HG03175 (cell line): ENCODE results near the gene KLF3.

Experiments
- ATAC-seq: cut with Tn5 transposase; IDR thresholded peaks from one replicate; pipeline ENCODE4 v1.9.1; 2021; ENCODE audit warnings: mild to moderate bottlenecking, moderate library complexity; ENCODE audit not compliant: unreplicated experiment

Gene KLF3

GRCh38 chr4:38735870-38736269, 71.9 kb downstream of the KLF3 start:
- ATAC-seq = no peak

DNA sequence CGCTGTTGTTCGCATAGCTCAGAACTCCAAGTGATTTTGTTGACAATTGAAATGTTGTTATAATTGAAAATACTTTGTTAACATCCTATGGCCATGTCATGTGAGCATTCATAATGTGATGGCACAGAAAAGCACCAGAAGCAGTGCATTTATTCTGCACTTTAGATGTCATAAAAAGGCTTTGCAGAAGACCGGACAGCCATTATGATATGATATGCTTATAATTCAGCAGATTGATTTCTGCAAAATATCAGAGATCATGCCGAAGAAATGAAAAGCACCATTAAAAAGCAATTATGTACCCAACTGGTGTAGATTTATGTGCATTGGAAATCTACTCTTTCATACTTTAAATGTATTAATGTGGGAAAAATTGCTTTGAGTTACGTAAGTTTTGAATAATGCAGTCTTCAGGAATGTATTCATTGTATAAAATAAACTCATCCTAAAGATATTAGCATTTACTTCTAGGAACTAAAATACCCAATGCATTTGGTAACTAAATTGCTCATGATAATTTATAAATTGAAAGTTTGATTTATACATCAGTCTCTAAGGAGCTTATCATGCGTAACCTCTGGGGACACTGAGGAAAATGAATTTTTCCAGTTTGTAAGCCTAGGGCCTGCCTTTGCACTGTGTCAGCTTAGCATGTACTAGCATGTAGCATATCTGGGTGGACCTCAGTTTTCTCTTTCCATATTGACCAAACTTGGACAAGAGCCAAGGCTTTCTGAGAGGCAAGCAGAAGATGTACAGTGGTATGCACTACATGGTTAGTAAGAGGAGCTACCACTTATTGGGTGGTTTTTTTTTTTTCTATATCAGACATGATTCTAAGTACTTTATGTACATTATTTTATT, 75.2 kb downstream of the KLF3 start:
- no peak for ATAC-seq

DNA sequence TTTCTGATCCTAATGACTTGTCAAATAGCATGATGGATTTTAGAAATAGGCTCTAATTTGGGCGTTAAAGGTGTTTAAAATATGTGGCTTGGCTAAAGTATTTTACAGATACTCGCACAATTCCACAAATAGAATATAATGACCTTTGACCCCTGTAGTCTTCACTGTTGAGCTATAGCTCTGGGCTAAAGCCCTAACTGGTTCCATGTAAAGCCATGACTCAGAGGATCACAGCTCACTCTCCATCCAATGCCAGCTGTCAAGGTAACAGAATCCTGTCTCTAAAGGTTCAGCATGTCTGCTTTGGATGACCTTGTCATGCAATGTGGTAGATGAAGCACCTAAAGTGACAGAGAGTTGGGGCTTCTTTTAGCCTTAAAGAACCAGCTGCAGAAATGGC, 76.3 kb downstream of the KLF3 start:
- ATAC-seq = no peak

DNA sequence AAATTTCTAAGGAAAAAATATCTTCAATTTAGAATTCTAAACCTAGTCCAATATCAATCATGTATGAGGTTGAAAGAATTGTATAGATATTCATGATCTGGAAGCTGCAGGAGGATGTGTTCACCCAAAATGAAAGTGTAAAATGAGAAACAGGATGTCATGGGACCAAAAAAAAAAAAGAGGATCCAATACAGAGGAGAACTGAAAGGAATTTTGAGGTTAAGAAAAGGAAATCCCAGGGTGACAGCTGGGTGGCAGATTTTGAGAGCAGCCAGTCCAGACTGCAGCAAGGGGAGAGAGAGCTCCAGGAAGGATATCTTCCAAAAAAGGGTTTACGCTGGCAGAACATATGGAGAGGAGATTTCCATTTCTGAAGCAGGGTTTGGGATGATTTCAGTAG, 79.9 kb downstream of the KLF3 start:
- ATAC-seq = no peak

DNA sequence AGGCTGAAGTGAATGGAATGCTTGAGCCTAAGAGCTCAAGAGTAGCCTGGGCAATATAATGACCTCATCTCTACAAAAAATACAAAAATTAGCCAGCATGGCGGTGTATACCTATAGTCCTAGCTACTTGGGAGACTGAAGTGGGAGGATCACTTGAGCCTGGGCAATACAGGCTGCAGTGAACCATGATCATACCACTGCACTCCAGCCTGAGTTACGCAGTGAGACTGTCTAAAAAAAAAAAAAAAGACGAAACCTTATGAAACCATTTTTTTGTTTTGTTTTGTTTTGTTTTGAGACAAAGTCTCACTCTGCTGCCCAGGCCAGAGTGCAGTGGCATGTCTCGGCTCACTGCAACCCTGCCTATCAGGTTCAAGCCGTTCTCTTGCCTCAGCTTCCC, 81.9 kb downstream of the KLF3 start:
- no peak for ATAC-seq

GRCh38 chr4:38747629-38748028, 83.6 kb downstream of the KLF3 start:
- ATAC-seq = no peak

GRCh38 chr4:38749336-38749735, 85.3 kb downstream of the KLF3 start:
- no peak for ATAC-seq
